H1 (cell line): ENCODE results near the gene TMEM108. TPM values are rescaled to one million over a fixed set of nuclear protein-coding genes. Genes with fewer than 3 reads are reported as not detected.

Experiments used
- CTCF ChIA-PET: fragments of 300-600 bp; sonication (Branson Sonifier 250); formaldehyde crosslinking; loops from one replicate; lab custom pipeline; 2021; ENCODE audit not compliant: partially characterized antibody; lab: Charles Lee
- POLR2A ChIA-PET: fragments of 300-600 bp; sonication (Branson Sonifier 250); formaldehyde crosslinking; loops from one replicate; lab custom pipeline; 2021; ENCODE audit warnings: inconsistent platforms; ENCODE audit not compliant: partially characterized antibody; lab: Charles Lee
- DNase-seq, 2 experiments: peaks; one replicate each; pipeline versions ENCODE4 v3.0.0 to v3.0.0-alpha.2; 2010 to 2022; ENCODE audit warnings: low spot score in 2 of 2, low read depth in 1 of 2, mixed read lengths in 1 of 2
- FAIRE-seq: peaks from 2 replicates; lab custom pipeline; 2011; peaks lifted over from hg19 to GRCh38; lab: Jason Lieb, UNC
- H2AFZ ChIP-seq: 2 replicates; pipeline ENCODE4 v1.8.1; 2012; ENCODE audit warnings: low read length, inconsistent platforms
- H2AK5ac ChIP-seq: 2 replicates; pipeline ENCODE4 v1.6.1; 2013; ENCODE audit warnings: low read depth, low read length
- H2BK120ac ChIP-seq: replicated peaks from 2 replicates; pipeline ENCODE3; 2013; ENCODE audit warnings: low read depth, low read length, inconsistent platforms
- H2BK12ac ChIP-seq: 2 replicates; pipeline ENCODE4 v1.6.1; 2013; ENCODE audit warnings: low read depth, low read length
- H2BK15ac ChIP-seq: 2 replicates; pipeline ENCODE4 v1.6.1; 2013; ENCODE audit warnings: low read length
- H2BK20ac ChIP-seq: 2 replicates; pipeline ENCODE4 v1.6.1; 2013; ENCODE audit warnings: low read length
- H2BK5ac ChIP-seq: 2 replicates; pipeline ENCODE4 v1.6.1; 2013; ENCODE audit warnings: low read depth, low read length
- H3K14ac ChIP-seq: 2 replicates; pipeline ENCODE4 v1.6.1; 2013; ENCODE audit warnings: inconsistent platforms; ENCODE audit not compliant: insufficient read length
- H3K18ac ChIP-seq: 2 replicates; pipeline ENCODE4 v1.6.1; 2013; ENCODE audit warnings: low read length; ENCODE audit errors: extremely low read depth
- H3K23ac ChIP-seq: 2 replicates; pipeline ENCODE4 v1.6.1; 2013; ENCODE audit warnings: inconsistent platforms; ENCODE audit not compliant: insufficient read length
- H3K23me2 ChIP-seq: 2 replicates; pipeline ENCODE4 v1.6.1; 2013; ENCODE audit warnings: low read depth, low read length
- H3K27ac ChIP-seq: 2 replicates; pipeline ENCODE4 v1.6.1; 2011; ENCODE audit warnings: low read depth, low read length, inconsistent platforms
- H3K27me3 ChIP-seq, 4 experiments: replicated peaks in 1 of 4; 1 replicate in 1 of 4; 2 replicates in 3 of 4; pipeline versions ENCODE4 v1.6.1 to v1.8.1; 2011 to 2013; ENCODE audit warnings: low read length in 3 of 4, mild to moderate bottlenecking in 3 of 4, inconsistent platforms in 2 of 4, mixed read lengths in 2 of 4, moderate library complexity in 1 of 4; ENCODE audit not compliant: control insufficient read depth in 3 of 4, insufficient read depth in 3 of 4; ENCODE audit errors: extremely low read depth in 1 of 4
- H3K36me3 ChIP-seq, 4 experiments: 2 replicates each; pipeline versions ENCODE4 v1.6.1 to v1.8.1; 2011 to 2013; ENCODE audit warnings: mild to moderate bottlenecking in 4 of 4, low read length in 3 of 4, moderate library complexity in 2 of 4, control low read depth in 1 of 4, inconsistent platforms in 1 of 4; ENCODE audit not compliant: insufficient read depth in 4 of 4, control insufficient read depth in 2 of 4
- H3K4ac ChIP-seq: replicated peaks from 2 replicates; pipeline ENCODE3; 2013; ENCODE audit warnings: low read length, low read depth, mixed read lengths, inconsistent platforms; ENCODE audit not compliant: insufficient read length
- H3K4me1 ChIP-seq, 4 experiments: replicated peaks in 1 of 4; 1 replicate in 1 of 4; 2 replicates in 3 of 4; pipeline versions ENCODE4 v1.6.1 to v1.8.1; 2011 to 2013; ENCODE audit warnings: low read length in 3 of 4, inconsistent platforms in 2 of 4, mixed read lengths in 1 of 4; ENCODE audit not compliant: insufficient read depth in 4 of 4, control insufficient read depth in 3 of 4
- H3K4me2 ChIP-seq, 2 experiments: 2 replicates each; pipeline versions ENCODE4 v1.6.1 to v1.8.1; 2011 to 2013; ENCODE audit warnings: low read depth in 2 of 2, low read length in 2 of 2, control low read depth in 1 of 2, inconsistent platforms in 1 of 2, mild to moderate bottlenecking in 1 of 2; ENCODE audit not compliant: insufficient read depth in 1 of 2
- H3K4me3 ChIP-seq, 4 experiments: fragments of 200-600, 300-600 bp in 1 of 4; sonication (generic), shearing (Covaris generic), sonication (Bioruptor Twin) in 1 of 4; 2 replicates each; pipeline versions ENCODE4 v1.5.1 to v1.8.1; 2011 to 2016; ENCODE audit warnings: low read length in 4 of 4, low read depth in 3 of 4, control low read depth in 2 of 4, inconsistent platforms in 2 of 4, mild to moderate bottlenecking in 2 of 4, mixed read lengths in 1 of 4, moderate library complexity in 1 of 4; ENCODE audit not compliant: insufficient read depth in 2 of 4; ENCODE audit errors: extremely low read depth in 1 of 4
- H3K56ac ChIP-seq: replicated peaks from 2 replicates; pipeline ENCODE3; 2013; ENCODE audit warnings: low read depth, mild to moderate bottlenecking, mixed read lengths, low read length, inconsistent platforms; ENCODE audit not compliant: insufficient read length
- H3K79me1 ChIP-seq: 2 replicates; pipeline ENCODE4 v1.6.1; 2013; ENCODE audit warnings: low read depth, low read length, control low read depth
- H3K79me2 ChIP-seq, 2 experiments: 2 replicates each; pipeline versions ENCODE4 v1.6.1 to v1.8.1; 2012 to 2013; ENCODE audit warnings: low read length in 2 of 2, mild to moderate bottlenecking in 2 of 2, inconsistent platforms in 1 of 2; ENCODE audit not compliant: insufficient read depth in 2 of 2, control insufficient read depth in 1 of 2
- H3K9ac ChIP-seq, 4 experiments: replicated peaks in 1 of 4; 1 replicate in 1 of 4; 2 replicates in 3 of 4; pipeline versions ENCODE4 v1.6.1 to v1.8.1; 2011 to 2013; ENCODE audit warnings: low read depth in 3 of 4, low read length in 3 of 4, control low read depth in 2 of 4, mild to moderate bottlenecking in 2 of 4, moderate library complexity in 2 of 4, inconsistent platforms in 1 of 4; ENCODE audit errors: extremely low read depth in 1 of 4
- H3K9me3 ChIP-seq, 2 experiments: 2 replicates each; pipeline versions ENCODE4 v1.6.1 to v1.8.1; 2012 to 2013; ENCODE audit warnings: mild to moderate bottlenecking in 2 of 2, moderate library complexity in 2 of 2, control low read depth in 1 of 2, inconsistent platforms in 1 of 2, low read depth in 1 of 2, low read length in 1 of 2, mixed read lengths in 1 of 2; ENCODE audit not compliant: insufficient read depth in 2 of 2
- H4K20me1 ChIP-seq, 2 experiments: replicated peaks in 1 of 2; 2 replicates each; pipeline versions ENCODE3 to v1.8.1; 2011 to 2013; ENCODE audit warnings: inconsistent platforms in 2 of 2, low read length in 2 of 2, mild to moderate bottlenecking in 1 of 2; ENCODE audit not compliant: insufficient read depth in 2 of 2, control insufficient read depth in 1 of 2
- H4K5ac ChIP-seq: 2 replicates; pipeline ENCODE4 v1.6.1; 2013; ENCODE audit warnings: low read length, low read depth, mixed read lengths, inconsistent platforms; ENCODE audit not compliant: insufficient read length
- H4K8ac ChIP-seq: 2 replicates; pipeline ENCODE4 v1.8.0; 2013; ENCODE audit warnings: mild to moderate bottlenecking, moderate library complexity, low read length, inconsistent platforms; ENCODE audit not compliant: insufficient read depth; ENCODE audit errors: extremely low read depth
- H4K91ac ChIP-seq: replicated peaks from 2 replicates; pipeline ENCODE3; 2013; ENCODE audit warnings: low read length, mixed read lengths, inconsistent platforms; ENCODE audit not compliant: insufficient read length
- ASH2L ChIP-seq: fragments of 200-600, 300-600 bp; sonication (generic); IDR thresholded peaks from one replicate; pipeline ENCODE4 v1.7.1; 2017; ENCODE audit warnings: low read length
- BCL11A ChIP-seq, 2 experiments: IDR thresholded peaks; one replicate each; pipeline ENCODE4 v1.6.1; 2011; ENCODE audit warnings: low read depth in 2 of 2, low read length in 2 of 2, mild to moderate bottlenecking in 2 of 2
- SP4 ChIP-seq: IDR thresholded peaks from 2 replicates; pipeline ENCODE4 v1.6.1; 2012; ENCODE audit warnings: low read length, inconsistent platforms
- SUZ12 ChIP-seq: fragments of 200-600 bp; sonication (generic); IDR thresholded peaks from 2 replicates; pipeline ENCODE4 v1.6.1; 2012; ENCODE audit warnings: mild to moderate bottlenecking, inconsistent platforms, low read length, moderate library complexity, mixed read lengths
- WGBS, 2 experiments: shearing (Covaris generic) in 1 of 2; methylation state at CpG; one replicate each; pipeline versions ENCODE4 v1.1.6 to v1.1.7; 2013 to 2015; ENCODE audit warnings: low lambda C conversion rate in 2 of 2, mixed read lengths in 2 of 2, inconsistent platforms in 1 of 2, low coverage in 1 of 2, missing lambda C conversion rate in 1 of 2; ENCODE audit not compliant: insufficient replicate concordance in 2 of 2, insufficient coverage in 1 of 2, insufficient read length in 1 of 2; ENCODE audit errors: extremely low coverage in 1 of 2, missing lambda C conversion rate in 1 of 2; 5-methylcytosine and 5-hydroxymethylcytosine counted together
- polyA plus RNA-seq, 7 experiments: library from polyadenylated mRNA; depleted of rRNA in 3 of 7; stranded (reverse) in 5 of 7; unstranded in 2 of 7; fragments of >200 nt in 5 of 7; fragments of 200-250 nt in 2 of 7; gene quantifications; 1 replicate in 5 of 7; 2 replicates in 1 of 7; 4 replicates in 1 of 7; pipeline versions ENCODE4 v1.2.1 to v1.2.3, GENCODE V29; 2011 to 2013; ENCODE audit warnings: missing spikeins in 2 of 7, mixed read lengths in 2 of 7
- total RNA-seq: library from RNA; stranded (reverse); fragmentation: NEBNext Ultra II Directional; extraction: Animal tissue kit (Norgen Biotek cat#: 25700); gene quantifications from 2 replicates; pipeline ENCODE4 v1.2.1, GENCODE V29; 2021

The TMEM108 gene
- total and polyA plus RNA-seq, 2 of the 8 experiments (the other 6 are each of a cell fraction or from before 2014, with no cell fraction given) = 14.3 to 16.2 TPM

DNA sequence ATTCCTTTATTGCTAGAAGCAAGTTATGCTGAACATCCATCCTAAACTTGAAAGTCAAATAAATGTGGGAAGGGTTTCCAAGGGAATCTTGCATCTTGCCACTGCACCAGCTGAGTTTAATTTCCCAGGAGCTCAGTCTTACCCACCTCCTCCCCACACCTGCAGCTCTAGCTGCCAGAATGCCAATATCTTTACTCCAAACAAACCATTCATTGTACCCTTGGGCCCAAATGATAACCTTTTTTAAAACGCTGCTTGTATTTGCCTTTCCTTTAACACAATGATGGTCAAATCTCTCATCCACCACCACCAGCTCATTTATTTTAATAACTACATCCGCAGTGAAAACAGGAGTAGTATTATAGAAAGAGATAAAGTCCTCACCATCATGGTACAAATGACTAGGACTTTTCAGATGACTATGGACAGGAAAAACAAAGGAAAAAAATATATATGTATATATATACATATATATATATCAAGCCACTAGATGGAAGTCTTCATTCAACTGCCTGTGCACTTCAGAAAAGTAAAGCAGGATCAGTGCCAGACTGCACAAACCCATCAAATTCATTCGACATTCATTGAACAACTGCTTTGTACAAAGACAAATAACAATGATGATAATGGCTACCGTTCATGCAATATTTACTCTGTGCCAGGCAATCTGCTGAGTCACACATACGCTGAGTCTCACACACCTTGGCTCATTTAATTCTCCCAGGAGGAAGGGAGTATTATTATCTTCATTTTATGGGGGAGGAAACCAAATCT is 405.6 kb downstream of the TMEM108 start:
- WGBS, 2 experiments = 79% methylated on average over 5 of the region's 5 CpGs; no CpG with 5 or more reads in 1 of the 2 experiments
- Histone ChIP-seq H3K79me1 (no peaks in the 10 kb centered on the region), H3K23ac (no peak overlapping the region), H4K91ac (no peak overlapping the region), H3K36me3 (no peaks in the 10 kb centered on the region)
- TF ChIP-seq ASH2L (no peak), BCL11A (IDR thresholded peaks at IDR 0.05; ENCODE audit: low read depth in 2 of 2, low read length in 2 of 2) (no peak), SP4 (no peak), SUZ12 (no peak)
- TF ChIP-seq, all 59 proteins: peak for 0
- H4K8ac ChIP-seq = no peak overlapping the region
- no peak overlapping the region for H2AK5ac ChIP-seq
- no peak overlapping the region for H3K4ac ChIP-seq
- no peaks in the 10 kb centered on the region for H3K27me3 ChIP-seq
- FAIRE-seq (no peak), DNase-seq (no peak)
- H2BK20ac ChIP-seq = no peak overlapping the region
- H2BK120ac ChIP-seq = no peak overlapping the region
- H3K56ac ChIP-seq = no peak overlapping the region
- no peak overlapping the region for H3K14ac ChIP-seq
- no peaks in the 10 kb centered on the region for H3K9me3 ChIP-seq
- H3K27ac ChIP-seq = no peak overlapping the region
- H3K79me2 ChIP-seq = no peaks in the 10 kb centered on the region
- no peak overlapping the region for H4K5ac ChIP-seq
- H2AFZ ChIP-seq = no peak overlapping the region; the same call in 1 of the 2 replicates
- POLR2A ChIA-PET = no interaction called here
- H3K18ac ChIP-seq = no peak overlapping the region
- no peaks in the 10 kb centered on the region for H4K20me1 ChIP-seq
- no peak overlapping the region for H2BK5ac ChIP-seq
- H3K4me2 ChIP-seq = no peak overlapping the region
- no peak overlapping the region for H3K4me3 ChIP-seq
- H3K23me2 ChIP-seq = no peaks in the 10 kb centered on the region
- H2BK12ac ChIP-seq = no peak overlapping the region
- H3K9ac ChIP-seq = no peak overlapping the region
- no peaks in the 10 kb centered on the region for H3K4me1 ChIP-seq
- H2BK15ac ChIP-seq = no peak overlapping the region
- CTCF ChIA-PET = interaction anchor here (0.7 to 1.2 kb wide), 3 partner anchors 12 to 135 kb away, joined by 3 to 4 read pairs (median 3); no protein-coding TSS in a partner anchor
